GM18505 (cell line): ENCODE measurements around the gene GABARAP.

Source experiments
- ATAC-seq: cut with Tn5 transposase; IDR thresholded peaks from one replicate; pipeline ENCODE4 v1.9.1; 2021; ENCODE audit not compliant: unreplicated experiment
- POLR2A ChIP-seq: IDR thresholded peaks from 4 replicates; pipeline ENCODE4 v1.6.1; 2011; ENCODE audit warnings: borderline replicate concordance; ENCODE audit not compliant: insufficient read depth, insufficient read length; ENCODE audit errors: extremely low read depth

Gene GABARAP

GRCh38 chr17:7226721-7227710 is 15.2 kb downstream of the GABARAP start:
- TF ChIP-seq POLR2A, result no peak
- ATAC-seq, result no peak

- no peak for TF ChIP-seq POLR2A
- no peak for ATAC-seq
These were observed 16.4 kb downstream of the GABARAP start for GRCh38 chr17:7225711-7226331.

DNA sequence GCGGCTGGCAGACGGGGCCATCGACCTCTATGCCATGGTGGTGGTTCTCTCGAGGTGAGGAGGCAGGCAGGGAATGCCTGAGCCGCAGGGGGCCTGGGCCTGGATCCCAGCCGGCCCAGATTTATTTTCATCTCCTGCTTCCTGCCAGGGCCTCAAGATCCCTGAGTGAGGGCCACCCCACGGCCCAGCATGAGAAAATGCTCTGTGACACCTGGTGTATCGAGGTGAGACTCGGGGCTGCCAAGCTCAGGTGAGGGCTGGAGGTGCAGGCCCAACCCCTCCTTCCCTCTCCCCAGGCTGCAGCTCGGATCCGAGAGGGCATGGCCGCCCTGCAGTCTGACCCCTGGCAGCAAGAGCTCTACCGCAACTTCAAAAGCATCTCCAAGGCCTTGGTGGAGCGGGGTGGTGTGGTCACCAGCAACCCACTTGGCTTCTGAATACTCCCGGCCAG is 17.6 kb downstream of the GABARAP start:
- no peak for TF ChIP-seq POLR2A
- ATAC-seq, result no peak

DNA sequence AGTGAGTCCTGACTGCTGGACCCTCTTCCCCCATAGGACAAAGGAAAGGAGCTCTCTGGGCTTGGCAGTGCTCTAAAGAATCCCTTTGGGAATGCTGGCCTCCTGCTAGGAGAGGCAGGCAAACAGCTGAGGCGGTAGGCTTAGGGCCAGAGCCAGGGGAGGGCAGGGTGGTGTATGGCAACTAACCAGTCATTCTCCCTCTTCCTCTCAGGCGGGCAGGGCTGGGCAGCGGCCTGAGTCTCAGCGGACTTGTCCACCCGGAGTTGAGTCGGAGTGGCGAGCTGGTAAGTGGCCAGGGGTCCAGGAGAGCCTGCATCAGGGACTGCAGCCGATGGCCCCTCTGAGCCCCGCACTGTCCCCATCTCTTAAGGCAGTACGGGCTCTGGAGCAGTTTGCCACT is 18.1 kb downstream of the GABARAP start:
- ATAC-seq, result no peak
- no peak for TF ChIP-seq POLR2A

DNA sequence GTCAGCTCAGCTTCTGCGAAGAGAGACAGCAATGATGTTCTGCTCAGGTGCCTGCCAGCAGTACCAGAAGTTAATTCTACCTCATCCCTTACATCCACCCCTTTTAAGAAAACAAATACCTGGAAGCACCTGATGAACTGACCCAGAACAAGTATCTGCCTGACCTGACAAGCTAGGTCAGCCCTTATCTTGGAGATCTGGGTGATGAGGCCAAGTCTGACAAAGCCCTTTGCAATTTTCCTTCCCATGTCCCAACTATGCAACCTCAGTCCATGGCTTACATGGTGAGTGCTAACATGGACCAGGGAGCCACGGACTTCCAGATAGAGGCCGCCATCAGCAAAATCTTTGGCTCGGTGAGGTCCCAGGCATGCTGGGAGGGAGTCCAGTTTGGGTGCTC is 18.9 kb downstream of the GABARAP start:
- TF ChIP-seq POLR2A, result no peak
- ATAC-seq, result no peak

DNA sequence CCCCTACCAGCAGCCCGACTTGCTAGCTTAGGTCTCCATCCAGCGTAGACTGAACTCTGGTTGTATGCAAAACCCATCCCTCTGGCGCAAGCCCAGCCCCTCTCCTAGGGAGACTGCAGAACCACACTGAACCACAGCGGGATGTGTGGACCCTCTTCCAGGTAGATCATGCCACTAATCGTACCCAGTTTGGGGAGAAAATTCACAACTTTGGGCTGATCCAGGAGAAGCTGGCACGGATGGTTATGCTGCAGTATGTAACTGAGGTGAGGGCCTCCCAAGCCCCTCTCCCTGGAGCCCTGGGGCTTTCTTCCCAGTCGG is 19.3 kb downstream of the GABARAP start:
- ATAC-seq, result no peak
- TF ChIP-seq POLR2A, result no peak

- no peak for ATAC-seq
- peak; percentile 13 for TF ChIP-seq POLR2A
These were observed 19.9 kb downstream of the GABARAP start for GRCh38 chr17:7222093-7222971.

DNA sequence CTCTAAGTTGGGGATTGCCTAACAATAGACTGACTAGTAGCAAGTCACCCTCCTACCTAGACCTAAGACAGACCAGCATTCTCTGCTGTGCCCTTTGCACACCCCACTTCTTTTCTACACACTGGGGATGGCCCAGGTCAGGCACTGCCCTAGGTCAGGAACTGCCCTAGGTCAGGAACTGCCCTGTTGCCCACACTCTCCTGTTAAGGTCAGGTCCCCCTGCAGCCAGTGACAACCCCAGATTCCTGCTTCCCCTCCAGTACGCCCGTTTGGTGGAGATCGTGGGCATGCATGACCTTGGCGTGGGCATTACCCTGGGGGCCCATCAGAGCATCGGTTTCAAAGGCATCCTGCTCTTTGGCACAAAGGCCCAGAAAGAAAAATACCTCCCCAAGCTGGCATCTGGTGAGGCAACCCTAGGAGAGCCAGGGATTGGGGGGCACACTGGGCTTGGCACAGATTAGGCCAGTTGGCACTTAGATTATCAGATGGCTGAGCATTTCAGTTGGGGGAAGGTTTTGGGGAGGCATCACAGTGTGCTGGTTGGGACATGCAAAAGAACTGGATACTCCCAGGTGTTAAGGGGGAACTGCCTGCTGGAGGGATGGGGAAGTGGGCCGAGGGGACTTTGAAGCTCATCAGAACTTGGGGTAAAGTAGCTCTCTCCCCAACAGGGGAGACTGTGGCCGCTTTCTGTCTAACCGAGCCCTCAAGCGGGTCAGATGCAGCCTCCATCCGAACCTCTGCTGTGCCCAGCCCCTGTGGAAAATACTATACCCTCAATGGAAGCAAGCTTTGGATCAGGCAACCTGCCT is 20.8 kb downstream of the GABARAP start:
- ATAC-seq, result no peak
- TF ChIP-seq POLR2A, result peak; percentile 17

- no peak for ATAC-seq
- TF ChIP-seq POLR2A, result peak; percentile 15
These were observed 21.5 kb downstream of the GABARAP start for GRCh38 chr17:7220593-7221277.

GRCh38 chr17:7219812-7220592 is 22.2 kb downstream of the GABARAP start, which contains the start of the genes ACADVL and DLG4:
ACADVL (plus strand) TSS chr17:7219938; CDS start chr17:7219985, 47 bp downstream.
DLG4 (minus strand) TSS chr17:7219836.
- TF ChIP-seq POLR2A, result peak; percentile 68
- no peak for ATAC-seq

DNA sequence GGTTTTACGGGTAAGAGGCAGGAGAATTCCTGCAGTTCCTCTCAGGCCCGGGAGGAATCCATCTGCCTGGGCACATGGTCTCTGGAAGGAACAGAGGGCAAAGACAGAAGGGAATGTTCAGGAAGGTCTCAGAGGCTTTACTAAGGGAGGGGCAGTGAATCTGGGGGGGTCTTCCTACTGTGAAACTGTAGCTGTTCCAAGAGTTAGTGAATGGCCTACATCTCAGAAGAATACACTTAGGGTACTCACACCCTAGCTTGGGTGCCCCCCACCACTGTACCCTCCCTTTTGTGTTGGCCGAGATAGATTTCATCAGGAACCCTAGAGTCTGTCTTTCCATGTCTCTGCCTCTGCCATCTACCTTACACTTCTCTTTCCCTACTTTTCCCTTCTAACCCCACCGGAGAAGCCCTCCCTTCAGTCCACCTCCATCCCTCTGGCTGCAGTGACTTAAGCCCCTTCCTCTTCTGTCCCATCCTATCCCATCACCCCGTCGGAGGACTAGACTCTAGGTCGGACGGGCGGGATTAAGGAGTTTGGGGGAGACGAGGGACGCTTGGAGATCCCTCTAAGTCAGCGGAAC is 22.9 kb downstream of the GABARAP start:
- no peak for ATAC-seq
- no peak for TF ChIP-seq POLR2A

GRCh38 chr17:7218758-7219157 is 23.5 kb downstream of the GABARAP start:
- ATAC-seq, result no peak
- TF ChIP-seq POLR2A, result no peak
